Ectodermal cell (in vitro differentiated cells): ENCODE results near the gene MTHFS.

Source experiments
- H3K27ac ChIP-seq: 2 replicates; pipeline ENCODE4 v1.7.0; 2013; ENCODE audit warnings: mild to moderate bottlenecking, low read depth, low read length; ENCODE audit not compliant: insufficient read depth, poor library complexity, severe bottlenecking
- H3K27me3 ChIP-seq: 2 replicates; pipeline ENCODE4 v1.7.0; 2013; ENCODE audit warnings: mild to moderate bottlenecking, low read length; ENCODE audit not compliant: insufficient read depth, control insufficient read depth, poor library complexity, severe bottlenecking
- H3K36me3 ChIP-seq: one replicate; pipeline ENCODE4 v1.7.0; 2013; ENCODE audit warnings: low read length; ENCODE audit not compliant: control insufficient read depth, insufficient read depth
- H3K4me1 ChIP-seq: one replicate; pipeline ENCODE4 v1.7.0; 2013; ENCODE audit warnings: low read length; ENCODE audit not compliant: control insufficient read depth, insufficient read depth
- H3K4me3 ChIP-seq: 2 replicates; pipeline ENCODE4 v1.7.0; 2013; ENCODE audit warnings: low read depth, low read length, control low read depth; ENCODE audit not compliant: insufficient read depth
- H3K9me3 ChIP-seq: 2 replicates; pipeline ENCODE4 v1.7.0; 2013; ENCODE audit warnings: mild to moderate bottlenecking, low read length, moderate library complexity; ENCODE audit not compliant: control insufficient read depth
- WGBS, 2 experiments: methylation state at CpG; one replicate each; pipeline ENCODE4 v1.1.7; 2013; ENCODE audit warnings: missing lambda C conversion rate in 2 of 2; 5-methylcytosine and 5-hydroxymethylcytosine counted together

Gene MTHFS

GRCh38 chr15:79826800-79827199 lies 70.0 kb downstream of the MTHFS start:
- Histone ChIP-seq H3K27me3 (no peaks in the 10 kb centered on the region), H3K4me1 (no peaks in the 10 kb centered on the region), H3K36me3 (no peaks in the 10 kb centered on the region), H3K9me3 (no peaks in the 10 kb centered on the region), H3K4me3 (no peak overlapping the region), H3K27ac (no peak overlapping the region)
- 80 to 91% methylated on average over 1 of the region's 1 CpG for WGBS, 2 experiments

- no peaks in the 10 kb centered on the region for H3K27me3 ChIP-seq
- H3K9me3 ChIP-seq = no peaks in the 10 kb centered on the region
- H3K27ac ChIP-seq = no peak overlapping the region
- H3K4me3 ChIP-seq = no peak overlapping the region
- H3K4me1 ChIP-seq = no peaks in the 10 kb centered on the region
- WGBS, 2 experiments = 86 to 90% methylated on average over 9 of the region's 9 CpGs
- H3K36me3 ChIP-seq = no peaks in the 10 kb centered on the region
Measured at GRCh38 chr15:79824136-79824701, 72.6 kb downstream of the MTHFS start.

- Histone ChIP-seq H3K27me3 (no peaks in the 10 kb centered on the region), H3K4me1 (no peaks in the 10 kb centered on the region), H3K9me3 (no peaks in the 10 kb centered on the region), H3K27ac (no peak overlapping the region), H3K36me3 (no peaks in the 10 kb centered on the region), H3K4me3 (no peak overlapping the region)
- 92% methylated on average over 2 of the region's 2 CpGs for WGBS, 2 experiments
Measured at GRCh38 chr15:79820820-79821219, 76.0 kb downstream of the MTHFS start.

GRCh38 chr15:79820176-79820575 lies 76.6 kb downstream of the MTHFS start:
- Histone ChIP-seq H3K4me3 (no peak overlapping the region), H3K9me3 (no peaks in the 10 kb centered on the region), H3K4me1 (no peaks in the 10 kb centered on the region), H3K36me3 (no peaks in the 10 kb centered on the region), H3K27me3 (no peaks in the 10 kb centered on the region), H3K27ac (no peak overlapping the region)

DNA sequence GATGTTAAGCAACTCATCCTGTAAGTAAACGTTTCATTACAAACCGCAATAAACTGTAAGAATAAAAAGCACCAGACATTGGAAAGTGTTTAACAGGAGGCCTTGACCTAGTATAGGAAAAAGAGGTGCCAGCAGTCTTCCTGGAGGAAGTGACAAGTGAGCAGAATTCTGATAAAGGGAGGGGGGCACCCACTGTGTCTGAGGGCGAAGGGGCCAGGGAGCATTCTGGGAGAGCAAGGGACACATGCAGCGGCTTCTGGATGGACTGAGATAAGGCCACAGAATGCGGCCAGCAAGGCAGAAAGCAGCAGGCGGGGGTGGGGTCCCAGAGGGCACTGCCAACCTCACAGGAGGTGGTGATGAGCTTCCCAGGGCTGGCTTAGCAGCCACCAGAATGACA lies 80.2 kb downstream of the MTHFS start:
- Histone ChIP-seq H3K27me3 (no peaks in the 10 kb centered on the region), H3K36me3 (no peaks in the 10 kb centered on the region), H3K4me1 (no peaks in the 10 kb centered on the region), H3K4me3 (no peak overlapping the region), H3K27ac (no peak overlapping the region), H3K9me3 (no peaks in the 10 kb centered on the region)
- 92 to 95% methylated on average over 6 of the region's 6 CpGs for WGBS, 2 experiments

DNA sequence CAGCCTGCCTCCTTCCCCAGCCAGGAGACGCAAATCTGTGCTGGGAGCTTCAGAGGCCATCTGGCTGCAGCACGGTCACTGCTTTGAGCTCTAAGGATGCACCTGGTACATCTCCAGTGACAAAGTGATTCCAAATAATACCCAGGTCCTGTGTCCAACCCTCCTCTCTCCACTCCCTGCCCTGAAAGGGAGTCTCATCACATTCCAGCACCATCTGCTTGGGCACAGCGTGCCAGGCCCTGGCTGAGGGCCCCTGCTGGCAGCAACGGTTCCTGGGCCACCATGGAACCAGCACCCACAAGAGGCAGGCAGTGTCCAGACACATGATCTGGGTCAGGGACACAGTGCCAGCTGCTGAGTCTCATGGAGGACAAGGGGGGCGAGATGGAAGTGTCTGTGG lies 81.3 kb downstream of the MTHFS start:
- Histone ChIP-seq H3K36me3 (no peaks in the 10 kb centered on the region), H3K4me3 (no peak overlapping the region), H3K4me1 (no peaks in the 10 kb centered on the region), H3K9me3 (no peaks in the 10 kb centered on the region), H3K27me3 (no peaks in the 10 kb centered on the region), H3K27ac (no peak overlapping the region)
- 91 to 95% methylated on average over 5 of the region's 5 CpGs for WGBS, 2 experiments

DNA sequence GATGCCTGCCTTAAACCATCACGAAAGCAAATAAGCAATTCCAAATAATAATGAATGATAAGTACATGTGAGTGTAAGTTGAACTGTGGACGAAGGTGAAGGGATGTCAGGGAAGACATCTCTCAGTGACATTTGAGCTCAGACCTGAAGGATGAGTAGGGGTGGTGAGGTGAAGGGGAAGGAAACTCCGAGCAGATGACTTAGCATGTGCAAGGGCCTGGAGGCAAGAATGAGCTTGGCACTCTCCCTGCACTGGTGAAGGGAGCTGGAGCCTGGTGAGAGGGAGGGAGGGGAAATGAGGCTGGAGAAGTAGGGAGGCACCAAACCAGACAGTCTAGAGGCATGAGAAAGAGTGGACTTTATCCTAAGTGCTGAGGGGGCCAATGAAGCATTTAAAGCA lies 84.3 kb downstream of the MTHFS start:
- no peaks in the 10 kb centered on the region for H3K27me3 ChIP-seq
- no peak overlapping the region for H3K4me3 ChIP-seq
- no peaks in the 10 kb centered on the region for H3K9me3 ChIP-seq
- no peaks in the 10 kb centered on the region for H3K4me1 ChIP-seq
- 91 to 97% methylated on average over 3 of the region's 3 CpGs for WGBS, 2 experiments
- H3K36me3 ChIP-seq = no peaks in the 10 kb centered on the region
- no peak overlapping the region for H3K27ac ChIP-seq

- H3K4me1 ChIP-seq = no peaks in the 10 kb centered on the region
- no peak overlapping the region for H3K4me3 ChIP-seq
- WGBS, 2 experiments = 92 to 95% methylated on average over 15 of the region's 15 CpGs
- no peaks in the 10 kb centered on the region for H3K36me3 ChIP-seq
- H3K9me3 ChIP-seq = no peaks in the 10 kb centered on the region
- no peaks in the 10 kb centered on the region for H3K27me3 ChIP-seq
- no peak overlapping the region for H3K27ac ChIP-seq
Measured at GRCh38 chr15:79811406-79812405, 85.1 kb downstream of the MTHFS start.

DNA sequence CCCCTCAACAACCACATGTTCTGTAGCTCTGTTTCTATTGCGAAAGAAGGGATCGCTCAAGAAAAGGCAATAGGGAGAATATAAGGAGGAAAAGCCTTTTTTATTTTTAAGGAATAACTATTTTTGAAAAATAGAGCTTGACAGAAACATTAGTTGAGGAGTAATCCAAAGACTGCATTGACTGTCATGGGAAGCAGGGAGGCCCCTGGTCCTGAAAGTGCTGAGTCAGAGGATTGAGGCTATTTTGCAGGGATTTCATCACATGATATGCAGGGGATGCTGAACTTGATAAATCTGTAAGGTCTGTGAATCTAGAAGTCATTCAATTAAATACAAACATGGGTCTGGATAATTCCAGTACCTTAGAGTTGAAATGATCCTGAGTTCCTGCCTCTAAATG lies 92.0 kb downstream of the MTHFS start:
- H3K4me3 ChIP-seq = no peak overlapping the region
- no peaks in the 10 kb centered on the region for H3K36me3 ChIP-seq
- H3K27me3 ChIP-seq = no peaks in the 10 kb centered on the region
- no peak overlapping the region for H3K27ac ChIP-seq
- no peaks in the 10 kb centered on the region for H3K4me1 ChIP-seq
- 95 to 97% methylated on average over 2 of the region's 2 CpGs for WGBS, 2 experiments
- H3K9me3 ChIP-seq = no peaks in the 10 kb centered on the region

DNA sequence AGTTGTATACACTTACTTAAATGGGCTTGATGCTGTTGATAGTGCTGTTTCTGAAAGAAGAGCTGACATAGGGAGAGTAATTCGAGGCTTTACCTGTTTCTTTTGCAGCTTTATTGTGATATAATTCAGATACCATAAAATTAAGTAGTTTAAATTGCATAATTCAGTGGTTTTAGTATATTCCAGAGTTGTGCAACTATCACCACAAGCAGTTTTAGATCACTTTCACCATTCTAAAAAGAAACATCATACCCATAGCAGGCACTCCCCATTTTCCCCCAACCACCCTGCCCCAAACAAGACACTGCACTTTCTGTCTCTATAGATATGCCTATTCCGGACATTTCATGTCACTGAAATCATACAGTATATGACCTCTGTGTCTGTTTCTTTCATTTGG lies 98.5 kb downstream of the MTHFS start:
- H3K36me3 ChIP-seq = no peaks in the 10 kb centered on the region
- H3K27me3 ChIP-seq = no peaks in the 10 kb centered on the region
- H3K27ac ChIP-seq = no peak overlapping the region
- H3K9me3 ChIP-seq = no peaks in the 10 kb centered on the region
- no peak overlapping the region for H3K4me3 ChIP-seq
- H3K4me1 ChIP-seq = no peaks in the 10 kb centered on the region
- WGBS, 2 experiments = 92 to 93% methylated on average over 1 of the region's 2 CpGs
